Jurkat, Clone E6-1 (cell line): ENCODE results near the gene SERPINA9.
"Not testable (repeated sequence)": the region's sequence is repeated elsewhere in the genome, so short reads cannot be mapped to it uniquely, and the experiment has no call there.

Experiments used
- DNase-seq: peaks from one replicate; pipeline ENCODE4 v3.0.0-alpha.2; 2011; ENCODE audit warnings: low read depth, low spot score
- H3K4me3 ChIP-seq: 2 replicates; pipeline ENCODE4 v1.5.1; 2011; ENCODE audit warnings: mild to moderate bottlenecking, low read length, control low read depth, moderate library complexity

SERPINA9 gene

GRCh38 chr14:94491511-94491910, 15.5 kb upstream of the SERPINA9 start:
- no peak for DNase-seq
- H3K4me3 ChIP-seq = no peak overlapping the region

- no peak for DNase-seq
These were observed 13.3 kb upstream of the SERPINA9 start for GRCh38 chr14:94489336-94489735.

DNA sequence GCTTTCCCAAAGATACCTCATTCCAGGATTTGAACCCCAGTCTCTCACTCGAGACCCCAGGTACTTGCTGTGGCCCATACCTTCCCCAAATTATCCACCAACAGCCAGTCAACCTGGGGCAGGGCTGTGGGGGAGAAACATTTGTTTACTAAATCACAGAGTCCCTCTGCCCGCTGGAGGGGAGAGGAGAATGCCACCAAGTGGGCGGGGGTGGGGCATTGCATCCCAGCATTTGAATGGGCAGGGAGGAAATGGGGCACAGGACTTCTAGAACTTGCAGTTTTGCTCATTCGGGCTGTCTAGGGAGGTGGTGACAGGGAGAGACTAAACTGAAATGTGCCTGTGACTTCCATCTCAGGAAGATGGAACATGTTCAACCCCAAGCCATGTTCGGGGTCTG, 10.9 kb upstream of the SERPINA9 start:
- DNase-seq = no peak
- H3K4me3 ChIP-seq = no peak overlapping the region

More at GRCh38 chr14:94489336-94489735, 13.3 kb upstream of the SERPINA9 start:
- no peak overlapping the region for H3K4me3 ChIP-seq

DNA sequence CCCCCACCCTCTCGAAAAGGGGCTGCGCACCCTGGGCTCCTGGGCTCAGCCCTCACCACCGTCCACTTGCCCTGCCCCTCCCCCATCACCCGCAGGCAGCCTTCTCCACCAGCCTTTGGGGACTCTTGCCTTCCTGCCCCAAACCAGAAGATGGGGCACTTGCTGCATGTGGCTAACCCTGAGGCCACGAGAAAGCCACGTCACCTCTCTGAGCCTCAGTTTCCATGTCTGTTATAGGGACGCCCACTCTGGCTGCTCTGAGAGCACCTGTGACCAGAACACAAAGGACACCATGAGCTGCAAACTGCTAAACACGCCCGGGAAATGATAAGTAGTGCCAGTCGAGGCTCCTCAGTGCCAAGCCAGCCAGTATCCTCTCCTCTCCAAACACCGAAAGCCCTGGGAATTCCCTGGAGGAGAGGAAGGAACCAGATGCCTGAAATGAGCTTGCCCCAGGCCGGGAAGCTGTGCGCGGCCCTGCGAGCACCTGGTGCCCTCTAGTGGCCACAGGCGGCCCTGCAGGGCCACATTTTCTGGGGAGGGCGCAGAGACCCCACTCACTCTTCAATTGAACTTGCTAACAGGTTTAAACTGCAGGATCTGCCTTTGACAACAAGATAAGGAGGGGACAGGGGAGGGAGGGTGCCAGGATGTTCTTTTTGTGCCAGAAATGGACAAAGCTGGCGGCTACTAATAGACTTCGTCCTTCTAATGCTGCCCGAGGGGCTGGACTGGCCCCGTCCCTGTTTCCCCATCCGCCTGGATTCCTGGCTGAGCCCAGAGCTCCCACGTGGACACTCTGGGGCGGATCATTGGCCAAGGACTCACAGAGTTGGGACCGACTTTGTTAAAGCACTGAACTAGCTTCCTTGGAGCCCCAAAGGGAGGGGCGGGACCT, 10.2 kb upstream of the SERPINA9 start:
- H3K4me3 ChIP-seq = no peak overlapping the region
- no peak for DNase-seq

DNA sequence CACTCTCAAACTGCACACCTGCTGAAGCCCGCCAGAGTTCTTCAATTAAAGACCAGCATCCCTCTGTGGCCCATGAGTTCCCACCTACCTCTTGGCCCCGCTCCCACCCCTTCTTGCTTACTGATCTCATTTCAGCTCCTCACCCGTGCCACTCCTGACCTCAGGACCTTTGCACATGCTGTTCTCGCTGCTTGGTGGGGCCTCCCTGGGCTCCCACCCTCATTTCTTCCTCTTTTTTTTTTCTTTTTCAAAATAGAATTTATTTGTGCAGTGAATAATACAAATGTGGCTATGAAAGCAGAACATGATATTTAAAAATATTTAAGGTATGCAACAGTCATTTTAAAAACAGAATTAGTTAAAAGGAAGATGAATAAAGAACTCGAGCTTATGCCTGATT, 8.5 kb upstream of the SERPINA9 start:
- no peak for DNase-seq
- no peak overlapping the region for H3K4me3 ChIP-seq

DNA sequence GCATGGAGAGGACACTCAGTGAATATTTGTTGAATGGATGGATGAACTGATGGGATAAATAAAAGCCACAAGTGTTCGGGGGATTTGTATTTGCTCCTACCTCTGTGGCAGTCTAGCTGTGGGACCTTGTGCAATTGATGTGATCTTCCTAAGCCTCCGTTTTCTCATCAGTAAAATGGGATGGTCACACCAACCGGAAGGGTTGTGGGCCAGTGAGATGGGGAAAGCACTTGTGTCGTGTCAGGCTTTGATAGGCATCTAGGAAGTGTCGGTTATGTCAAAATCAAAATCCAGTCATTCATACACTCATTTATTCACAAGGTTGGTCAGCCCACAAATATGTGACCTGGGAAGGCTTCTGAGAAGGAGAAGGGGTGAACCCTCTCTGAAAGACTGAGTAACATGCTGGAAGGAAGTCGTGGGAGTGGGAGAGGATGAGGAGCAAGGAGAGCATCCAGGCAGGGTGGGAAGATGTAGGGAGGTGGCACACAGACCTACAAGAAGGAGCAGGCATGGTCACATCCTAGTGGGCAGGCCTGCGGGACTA, 7.8 kb upstream of the SERPINA9 start:
- no peak for DNase-seq
- H3K4me3 ChIP-seq = no peak overlapping the region

- no peak overlapping the region for H3K4me3 ChIP-seq
- DNase-seq = no peak
These were observed 7.1 kb upstream of the SERPINA9 start for GRCh38 chr14:94483071-94483451.

DNA sequence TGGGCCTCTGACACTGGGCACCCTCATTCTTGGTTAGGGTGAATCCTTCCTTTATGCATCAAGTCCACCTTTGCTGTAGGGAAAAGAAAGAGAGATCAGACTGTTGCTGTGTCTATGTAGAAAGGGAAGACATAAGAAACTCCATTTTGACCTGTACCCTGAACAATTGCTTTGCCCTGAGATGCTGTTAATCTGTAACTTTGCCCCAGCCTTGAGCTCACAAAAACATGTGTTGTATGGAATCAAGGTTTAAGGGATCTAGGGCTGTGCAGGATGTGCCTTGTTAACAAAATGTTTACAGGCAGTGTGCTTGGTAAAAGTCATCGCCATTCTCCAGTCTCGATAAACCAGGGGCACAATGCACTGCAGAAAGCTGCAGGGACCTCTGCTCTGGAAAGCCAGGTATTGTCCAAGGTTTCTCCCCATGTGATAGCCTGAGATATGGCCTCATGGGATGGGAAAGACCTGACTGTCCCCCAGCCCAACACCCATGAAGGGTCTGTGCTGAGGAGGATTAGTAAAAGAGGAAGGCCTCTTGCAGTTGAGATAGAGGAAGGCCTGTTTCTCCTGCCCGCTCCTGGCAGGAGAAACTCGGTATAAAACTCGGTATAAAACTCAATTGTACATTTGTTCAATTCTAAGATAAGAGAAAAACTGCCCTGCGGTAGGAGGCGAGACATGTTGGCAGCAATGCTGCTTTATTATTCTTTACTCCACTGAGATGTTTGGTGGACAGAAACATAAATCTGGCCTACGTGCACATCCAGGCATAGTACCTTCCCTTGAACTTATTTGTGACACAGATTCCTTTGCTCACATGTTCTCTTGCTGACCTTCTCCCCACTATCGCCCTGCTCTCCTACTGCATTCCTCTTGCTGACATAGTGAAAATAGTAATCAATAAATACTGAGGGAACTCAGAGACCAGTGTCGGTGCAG, 6.4 kb upstream of the SERPINA9 start:
- H3K4me3 ChIP-seq = not testable (repeated sequence)

DNA sequence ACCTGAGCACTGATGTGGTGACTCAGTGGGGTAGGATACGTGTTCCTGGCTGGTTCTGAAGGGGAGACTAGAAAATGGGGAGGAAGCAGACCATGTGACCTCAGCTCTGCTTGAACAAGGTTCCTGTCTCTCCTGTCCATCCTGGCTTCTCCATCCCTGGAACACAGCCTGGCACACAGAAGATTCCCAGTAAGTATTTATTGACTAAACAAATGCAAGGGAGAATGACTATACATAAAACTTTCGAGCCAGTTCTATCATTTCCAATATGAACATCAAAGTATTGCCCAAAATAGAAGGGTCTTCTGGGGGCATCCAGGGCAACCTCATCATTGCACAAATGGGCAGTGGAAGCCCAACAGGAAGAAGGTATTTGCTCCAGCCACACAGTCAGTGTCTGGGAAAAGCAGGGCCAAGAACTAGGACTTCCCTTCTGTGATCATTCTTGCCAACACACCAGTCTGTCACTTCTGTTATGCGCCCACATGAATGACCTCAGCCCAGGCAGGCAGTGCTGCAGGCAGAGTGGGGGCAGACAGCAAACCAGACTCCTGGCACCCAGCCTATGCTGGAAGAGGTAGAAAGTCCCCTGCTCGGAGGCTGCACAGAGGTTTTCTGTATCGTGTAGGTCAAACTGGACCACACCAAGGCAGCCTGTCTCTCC, 5.6 kb upstream of the SERPINA9 start:
- no peak for DNase-seq
- H3K4me3 ChIP-seq = no peak overlapping the region

More for the DNA sequence above, 6.4 kb upstream of the SERPINA9 start:
- not testable (repeated sequence) for DNase-seq

DNA sequence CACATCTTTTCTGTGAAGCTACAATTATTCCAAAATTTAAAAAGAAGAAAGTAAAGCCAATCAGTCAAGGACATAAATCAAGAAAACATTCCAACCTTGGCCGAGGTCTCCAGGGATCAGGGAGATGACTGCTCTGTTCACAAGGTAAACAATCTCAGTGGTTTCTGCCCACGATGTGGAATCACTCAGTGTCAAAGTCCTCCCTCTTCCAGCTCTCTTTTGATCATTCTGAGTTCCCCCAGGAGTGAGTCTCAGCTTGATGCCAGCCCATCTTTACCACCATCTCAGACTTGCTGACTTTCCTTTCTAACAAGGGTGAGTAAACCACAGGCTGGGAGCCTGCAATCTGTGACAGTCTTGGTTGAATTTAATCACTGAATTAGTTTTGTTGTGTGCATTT, 4.8 kb upstream of the SERPINA9 start:
- no peak overlapping the region for H3K4me3 ChIP-seq
- no peak for DNase-seq

- DNase-seq = no peak
- H3K4me3 ChIP-seq = no peak overlapping the region
These were observed 2.4 kb upstream of the SERPINA9 start for GRCh38 chr14:94478420-94478819.

DNA sequence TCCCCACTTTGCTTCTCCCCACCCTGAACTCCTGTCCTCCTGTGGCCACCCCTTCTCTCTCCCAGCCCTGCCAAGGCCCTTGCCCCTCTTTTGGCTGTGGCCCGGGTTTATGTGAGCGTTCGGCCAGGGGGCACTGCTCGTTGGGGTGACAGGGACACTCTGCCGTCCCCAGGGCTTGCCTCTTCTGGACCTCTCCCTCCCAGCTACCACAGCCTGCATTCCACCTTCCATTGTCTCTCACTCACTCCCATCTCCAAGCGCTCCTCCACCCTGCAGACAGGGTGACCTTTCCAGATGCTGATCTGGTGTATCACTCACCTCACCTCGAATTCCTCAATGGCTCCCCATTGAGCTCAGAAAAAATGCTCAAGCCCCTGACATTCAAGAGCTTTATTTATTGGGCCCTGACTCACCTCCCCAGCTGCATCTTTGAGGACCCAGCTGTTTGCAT, 1.4 kb downstream of the SERPINA9 start:
- DNase-seq = no peak
- no peak overlapping the region for H3K4me3 ChIP-seq

GRCh38 chr14:94473666-94474410, 2.2 kb downstream of the SERPINA9 start:
- DNase-seq = no peak
- no peak overlapping the region for H3K4me3 ChIP-seq

DNA sequence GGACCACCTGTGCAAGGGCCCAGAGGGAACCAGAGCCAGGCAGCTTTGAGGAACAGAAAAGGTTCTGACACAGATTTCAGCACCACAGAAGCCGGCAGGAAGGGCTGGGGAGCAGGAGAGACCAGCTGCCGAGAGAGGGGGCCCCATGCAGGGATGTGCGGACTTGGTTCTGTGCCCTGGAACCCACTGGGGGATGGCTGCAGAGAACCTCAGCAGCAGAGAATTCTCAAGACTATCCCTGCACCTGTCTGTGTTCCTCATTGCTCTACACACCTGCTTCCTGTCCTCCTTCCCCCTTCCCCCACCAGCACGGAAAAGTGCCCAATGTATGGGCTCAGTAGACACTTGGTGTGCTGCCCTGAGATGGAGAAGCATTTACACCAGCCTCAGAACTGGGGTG, 3.2 kb downstream of the SERPINA9 start:
- no peak for DNase-seq
- H3K4me3 ChIP-seq = no peak overlapping the region

DNA sequence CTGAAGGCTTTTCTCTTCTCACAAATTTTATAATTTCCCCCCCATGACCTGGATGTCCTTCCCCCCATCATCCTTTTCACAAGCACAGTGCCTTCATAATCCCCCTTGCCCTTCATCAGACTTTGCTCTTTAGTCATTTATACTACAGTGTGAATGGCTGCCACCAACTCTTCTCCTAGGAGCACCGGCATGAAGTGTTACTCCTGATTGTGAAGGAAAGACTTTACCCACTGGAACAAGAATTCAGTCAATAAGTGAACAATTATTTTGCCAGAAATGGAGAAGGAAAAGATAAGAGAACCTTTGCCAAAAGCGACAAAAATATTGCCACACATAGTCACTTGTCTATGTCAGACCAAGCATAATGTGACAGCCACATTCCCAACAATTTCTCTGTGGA, 5.0 kb downstream of the SERPINA9 start:
- H3K4me3 ChIP-seq = no peak overlapping the region
- no peak for DNase-seq

DNA sequence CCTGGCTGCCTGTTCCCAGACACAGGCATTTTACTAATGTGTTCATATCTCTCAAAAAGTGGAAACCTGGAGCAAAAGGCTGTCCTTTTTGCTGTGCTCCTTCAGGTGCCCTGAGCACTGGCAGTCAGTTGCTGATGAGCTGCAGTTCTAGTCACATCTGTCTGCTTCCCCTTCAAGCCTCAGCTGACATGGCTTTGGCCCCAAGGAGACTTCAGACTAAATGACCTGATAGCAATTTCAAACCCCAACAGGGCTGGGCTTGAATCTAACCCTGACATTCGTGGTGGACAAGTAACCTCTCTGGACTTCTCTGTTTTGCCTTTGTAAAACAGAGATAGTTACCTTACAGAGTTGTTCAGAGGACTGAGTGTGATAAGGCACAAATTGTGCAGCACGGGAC, 5.7 kb downstream of the SERPINA9 start:
- no peak for DNase-seq

DNA sequence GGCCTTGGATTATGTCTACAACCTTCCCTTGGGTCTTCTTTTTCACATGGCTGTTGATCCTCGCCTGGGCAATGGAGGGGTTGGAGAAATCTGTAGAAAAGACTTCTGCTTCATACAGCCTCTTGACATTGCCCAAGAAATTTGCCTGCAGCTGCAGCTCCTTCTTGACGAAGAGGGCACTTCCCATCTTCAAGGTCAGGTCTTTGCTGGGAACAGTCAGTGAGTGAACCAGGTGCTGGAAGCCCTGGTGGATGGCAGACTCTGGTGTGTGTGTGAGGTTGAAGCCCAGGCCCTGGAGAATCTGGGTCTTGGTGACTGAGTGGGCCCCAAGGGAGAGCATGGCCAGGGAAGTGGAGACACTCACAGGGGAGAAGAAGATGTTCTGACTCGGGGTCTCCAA, 6.7 kb downstream of the SERPINA9 start:
- no peak overlapping the region for H3K4me3 ChIP-seq
- DNase-seq = no peak

More for the DNA sequence above, 5.7 kb downstream of the SERPINA9 start:
- no peak overlapping the region for H3K4me3 ChIP-seq

GRCh38 chr14:94467728-94468520, 8.1 kb downstream of the SERPINA9 start:
- no peak for DNase-seq
- H3K4me3 ChIP-seq = no peak overlapping the region
